Measurements from ENCODE around the gene ZFAND6.
"Not testable (repeated sequence)": the region's sequence is repeated elsewhere in the genome, so short reads cannot be mapped to it uniquely, and the experiment has no call there.

Gene ZFAND6

DNA sequence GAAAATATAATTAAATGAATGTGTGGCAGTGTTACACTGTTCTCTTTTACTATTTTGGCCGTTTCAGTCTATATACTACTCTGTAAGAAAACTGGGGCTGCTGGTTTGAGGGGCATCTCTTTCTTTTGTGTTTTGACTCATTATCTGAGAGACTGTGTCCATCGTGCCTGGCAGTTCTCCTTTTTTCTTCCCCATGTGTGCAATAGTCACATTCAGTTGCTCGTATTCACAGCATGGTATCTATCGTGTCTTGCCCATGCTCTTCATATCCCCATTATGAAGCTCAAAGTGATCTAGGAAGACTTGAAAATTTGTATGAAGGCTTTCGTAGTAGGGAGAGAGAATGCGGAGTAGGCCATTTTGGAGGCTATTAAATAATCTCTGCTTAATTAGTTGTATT is 63.6 kb downstream of the ZFAND6 start:
- Histone ChIP-seq H3K36me3 (ENCODE audit: insufficient read depth) (no peaks in the 10 kb centered on the region), H3K4me3 (IDR thresholded peaks at IDR 0.05; ENCODE audit: insufficient read depth, low read depth, low read length) (no peak overlapping the region), H2AFZ (ENCODE audit: low read depth) (no peak overlapping the region), H3K9ac (no peak overlapping the region), H3K4me1 (ENCODE audit: low read depth, poor library complexity, severe bottlenecking) (no peaks in the 10 kb centered on the region), H4K20me1 (ENCODE audit: insufficient read depth) (no peaks in the 10 kb centered on the region), H3K79me2 (ENCODE audit: insufficient read depth, low read depth) (no peaks in the 10 kb centered on the region), H3K4me2 (no peak overlapping the region), H3K27ac (no peak overlapping the region), H3K27me3 (ENCODE audit: insufficient read depth, low read depth) (no peaks in the 10 kb centered on the region)
- TF ChIP-seq, protein P1, sequence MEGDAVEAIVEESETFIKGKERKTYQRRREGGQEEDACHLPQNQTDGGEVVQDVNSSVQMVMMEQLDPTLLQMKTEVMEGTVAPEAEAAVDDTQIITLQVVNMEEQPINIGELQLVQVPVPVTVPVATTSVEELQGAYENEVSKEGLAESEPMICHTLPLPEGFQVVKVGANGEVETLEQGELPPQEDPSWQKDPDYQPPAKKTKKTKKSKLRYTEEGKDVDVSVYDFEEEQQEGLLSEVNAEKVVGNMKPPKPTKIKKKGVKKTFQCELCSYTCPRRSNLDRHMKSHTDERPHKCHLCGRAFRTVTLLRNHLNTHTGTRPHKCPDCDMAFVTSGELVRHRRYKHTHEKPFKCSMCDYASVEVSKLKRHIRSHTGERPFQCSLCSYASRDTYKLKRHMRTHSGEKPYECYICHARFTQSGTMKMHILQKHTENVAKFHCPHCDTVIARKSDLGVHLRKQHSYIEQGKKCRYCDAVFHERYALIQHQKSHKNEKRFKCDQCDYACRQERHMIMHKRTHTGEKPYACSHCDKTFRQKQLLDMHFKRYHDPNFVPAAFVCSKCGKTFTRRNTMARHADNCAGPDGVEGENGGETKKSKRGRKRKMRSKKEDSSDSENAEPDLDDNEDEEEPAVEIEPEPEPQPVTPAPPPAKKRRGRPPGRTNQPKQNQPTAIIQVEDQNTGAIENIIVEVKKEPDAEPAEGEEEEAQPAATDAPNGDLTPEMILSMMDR (conservative IDR thresholded peaks at IDR 0.05; ENCODE audit: low read depth, low read length) = no peak

DNA sequence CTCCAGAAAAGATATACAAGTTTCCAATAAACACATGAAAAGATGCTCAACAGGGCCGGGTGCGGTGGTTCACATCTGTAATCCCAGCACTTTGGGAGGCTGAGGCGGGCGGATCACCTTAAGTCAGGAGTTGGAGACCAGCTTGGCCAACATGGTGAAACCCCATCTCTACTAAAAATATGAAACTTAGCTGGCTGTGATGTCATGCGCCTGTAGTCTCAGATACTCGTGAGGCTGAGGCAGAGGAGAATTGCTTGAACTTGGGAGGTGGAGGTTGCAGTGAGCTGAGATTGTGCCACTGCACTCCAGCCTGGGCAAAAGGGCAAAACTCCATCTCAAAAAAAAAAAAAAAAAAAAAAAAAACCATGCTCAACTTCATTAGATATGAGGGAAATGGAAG is 67.8 kb downstream of the ZFAND6 start:
- not testable (repeated sequence) for H3K4me1 ChIP-seq (ENCODE audit: low read depth, poor library complexity, severe bottlenecking); H3K4me2 ChIP-seq; H3K27ac ChIP-seq; H3K27me3 ChIP-seq (ENCODE audit: insufficient read depth, low read depth); H3K9ac ChIP-seq; H4K20me1 ChIP-seq (ENCODE audit: insufficient read depth); H3K4me3 ChIP-seq (IDR thresholded peaks at IDR 0.05; ENCODE audit: insufficient read depth, low read depth, low read length); H3K36me3 ChIP-seq (ENCODE audit: insufficient read depth); H2AFZ ChIP-seq (ENCODE audit: low read depth); H3K79me2 ChIP-seq (ENCODE audit: insufficient read depth, low read depth)

- Histone ChIP-seq H3K27ac (no peak overlapping the region), H3K4me1 (ENCODE audit: low read depth, poor library complexity, severe bottlenecking) (no peaks in the 10 kb centered on the region), H3K27me3 (ENCODE audit: insufficient read depth, low read depth) (no peaks in the 10 kb centered on the region), H2AFZ (ENCODE audit: low read depth) (no peak overlapping the region), H3K9ac (no peak overlapping the region), H3K79me2 (ENCODE audit: insufficient read depth, low read depth) (no peaks in the 10 kb centered on the region), H3K36me3 (ENCODE audit: insufficient read depth) (no peaks in the 10 kb centered on the region), H3K4me2 (no peak overlapping the region), H4K20me1 (ENCODE audit: insufficient read depth) (no peaks in the 10 kb centered on the region), H3K4me3 (IDR thresholded peaks at IDR 0.05; ENCODE audit: insufficient read depth, low read depth, low read length) (no peak overlapping the region)
- TF ChIP-seq, protein P1 (conservative IDR thresholded peaks at IDR 0.05; ENCODE audit: low read depth, low read length) = no peak
Measured at GRCh38 chr15:80127911-80128310, 68.4 kb downstream of the ZFAND6 start.

DNA sequence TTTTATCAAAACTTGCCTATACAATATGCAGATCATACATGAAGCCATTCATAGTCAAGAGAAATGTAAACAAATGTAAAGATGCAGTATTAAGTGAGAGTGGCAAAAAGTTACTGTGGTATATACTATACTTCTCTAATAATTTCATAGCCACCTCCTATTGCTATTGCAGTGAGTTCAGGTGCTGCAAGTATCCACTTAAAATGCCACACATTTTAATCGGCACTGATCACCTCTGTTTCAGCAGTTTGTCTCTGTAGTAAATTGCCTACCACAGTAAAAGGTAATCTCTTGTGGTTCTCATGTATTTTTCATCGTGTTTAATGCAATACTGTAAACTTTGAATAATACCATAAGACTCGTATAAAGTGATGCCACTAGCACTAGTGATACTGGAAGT is 72.9 kb downstream of the ZFAND6 start:
- no peaks in the 10 kb centered on the region for H3K27me3 ChIP-seq (ENCODE audit: insufficient read depth, low read depth)
- no peak overlapping the region for H3K9ac ChIP-seq
- H3K27ac ChIP-seq = no peak overlapping the region
- no peaks in the 10 kb centered on the region for H3K4me1 ChIP-seq (ENCODE audit: low read depth, poor library complexity, severe bottlenecking)
- H3K36me3 ChIP-seq (ENCODE audit: insufficient read depth) = no peaks in the 10 kb centered on the region
- TF ChIP-seq, protein P1 (conservative IDR thresholded peaks at IDR 0.05; ENCODE audit: low read depth, low read length) = no peak
- no peaks in the 10 kb centered on the region for H3K79me2 ChIP-seq (ENCODE audit: insufficient read depth, low read depth)
- no peak overlapping the region for H3K4me2 ChIP-seq
- H4K20me1 ChIP-seq (ENCODE audit: insufficient read depth) = no peaks in the 10 kb centered on the region
- H3K4me3 ChIP-seq (IDR thresholded peaks at IDR 0.05; ENCODE audit: insufficient read depth, low read depth, low read length) = no peak overlapping the region
- H2AFZ ChIP-seq (ENCODE audit: low read depth) = no peak overlapping the region

DNA sequence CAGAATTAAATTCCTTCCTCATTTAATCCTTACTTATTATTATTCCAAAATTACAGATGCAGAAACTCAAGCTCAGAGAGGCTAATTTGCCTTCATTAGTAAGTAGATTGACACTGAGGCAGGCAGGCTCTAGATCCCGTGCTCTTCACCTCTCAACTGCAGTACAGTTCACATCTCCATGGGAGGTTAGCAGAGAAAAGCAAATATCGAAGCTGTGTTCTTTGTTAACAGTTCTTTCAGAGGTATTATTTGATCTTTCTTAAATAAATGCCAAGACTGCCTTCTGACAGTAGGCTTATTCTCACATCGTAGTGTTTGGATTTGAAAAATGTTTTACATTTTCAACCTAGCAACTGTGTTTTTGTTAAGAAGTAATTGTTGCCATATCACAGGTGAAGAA is 77.4 kb downstream of the ZFAND6 start:
- Histone ChIP-seq H4K20me1 (ENCODE audit: insufficient read depth) (no peaks in the 10 kb centered on the region), H3K79me2 (ENCODE audit: insufficient read depth, low read depth) (no peaks in the 10 kb centered on the region), H3K9ac (no peak overlapping the region), H3K36me3 (ENCODE audit: insufficient read depth) (no peaks in the 10 kb centered on the region), H3K27me3 (ENCODE audit: insufficient read depth, low read depth) (no peaks in the 10 kb centered on the region), H3K4me2 (no peak overlapping the region), H2AFZ (ENCODE audit: low read depth) (no peak overlapping the region), H3K27ac (no peak overlapping the region), H3K4me3 (IDR thresholded peaks at IDR 0.05; ENCODE audit: insufficient read depth, low read depth, low read length) (no peak overlapping the region), H3K4me1 (ENCODE audit: low read depth, poor library complexity, severe bottlenecking) (no peaks in the 10 kb centered on the region)
- TF ChIP-seq, protein P1 (conservative IDR thresholded peaks at IDR 0.05; ENCODE audit: low read depth, low read length) = no peak

Data from KMS-11 (cell line).